Measurements from ENCODE around the gene LACC1. TPM values are rescaled to one million over a fixed set of nuclear protein-coding genes. Genes with fewer than 3 reads are reported as not detected.

Gene LACC1
- total and polyA plus RNA-seq, 10 of the 15 experiments (the other 5 are each of a cell fraction or from before 2014, with no cell fraction given) = 0.03 to 3.7 (median 3.0) TPM

GRCh38 chr13:43864921-43865320 lies 14.8 kb upstream of the LACC1 start (continued):
- TF ChIP-seq TAF1 (IDR thresholded peaks at IDR 0.05; ENCODE audit: borderline replicate concordance, low read depth, low read length) (no peak), RFX5 (IDR thresholded peaks at IDR 0.05; ENCODE audit: low read depth, low read length) (no peak), RAD21 (IDR thresholded peaks at IDR 0.05; ENCODE audit: insufficient read depth, low read depth, low read length) (no peak), YBX1 (IDR thresholded peaks at IDR 0.05) (no peak), LARP7 (IDR thresholded peaks at IDR 0.05) (no peak), ZNF687 (IDR thresholded peaks at IDR 0.05) (no peak), RAD51 (IDR thresholded peaks at IDR 0.05) (no peak), NFYB (IDR thresholded peaks at IDR 0.05; ENCODE audit: insufficient read depth, low read depth, low read length) (no peak), HDAC6 (IDR thresholded peaks at IDR 0.05; ENCODE audit: unreplicated experiment) (no peak)

GRCh38 chr13:43865892-43866291 lies 13.8 kb upstream of the LACC1 start:
- BruUV-seq (replicated peaks) = no TSS peak
- DNase-seq (ENCODE audit: low read depth, low spot score) (no peak), ATAC-seq (no peak), FAIRE-seq (no peak)
- H2AFZ ChIP-seq (ENCODE audit: control insufficient read depth, low read depth, low read length) = no peak overlapping the region
- ChIA-PET CTCF (no interaction called here), SMC1A (ENCODE audit: uncharacterized antibody, unreplicated experiment) (no interaction called here), POLR2A (no interaction called here), RAD21 (ENCODE audit: unreplicated experiment) (no interaction called here)
- in situ Hi-C loops (cut with MboI) = no loop called here
- H3K9me3 ChIP-seq (replicated peaks; ENCODE audit: control insufficient read depth, insufficient read depth, low read length) = no peaks in the 10 kb centered on the region
- H3K4me2 ChIP-seq (ENCODE audit: control insufficient read depth, insufficient read depth) = no peak overlapping the region
- H3K36me3 ChIP-seq (ENCODE audit: control insufficient read depth in 2 of 2, insufficient read depth in 2 of 2, low read length in 1 of 2) = no peaks in the 10 kb centered on the region
- WGBS (ENCODE audit: insufficient coverage, insufficient replicate concordance, low lambda C conversion rate, missing lambda C conversion rate) = 79% methylated on average over 4 of the region's 4 CpGs
- no peak overlapping the region for H3K27ac ChIP-seq (ENCODE audit: control insufficient read depth, insufficient read depth)
- intact Hi-C loops (cut with micrococcal nuclease; ENCODE audit: unreplicated experiment) = no loop called here
- H3K27me3 ChIP-seq (replicated peaks in 1 of 2; ENCODE audit: control insufficient read depth in 2 of 2, insufficient read depth in 2 of 2, low read length in 1 of 2) = no peaks in the 10 kb centered on the region
- no peak overlapping the region for H3K9ac ChIP-seq (ENCODE audit: control insufficient read depth, insufficient read depth, low read length)
- H3K4me1 ChIP-seq (ENCODE audit: control insufficient read depth, insufficient read depth, low read length) = no peaks in the 10 kb centered on the region
- H3K4me3 ChIP-seq = no peak overlapping the region
- H4K20me1 ChIP-seq (ENCODE audit: control insufficient read depth, insufficient read depth) = no peaks in the 10 kb centered on the region
- H3K79me2 ChIP-seq (ENCODE audit: control insufficient read depth, insufficient read depth, low read length) = no peaks in the 10 kb centered on the region
- TF ChIP-seq, protein P1, sequence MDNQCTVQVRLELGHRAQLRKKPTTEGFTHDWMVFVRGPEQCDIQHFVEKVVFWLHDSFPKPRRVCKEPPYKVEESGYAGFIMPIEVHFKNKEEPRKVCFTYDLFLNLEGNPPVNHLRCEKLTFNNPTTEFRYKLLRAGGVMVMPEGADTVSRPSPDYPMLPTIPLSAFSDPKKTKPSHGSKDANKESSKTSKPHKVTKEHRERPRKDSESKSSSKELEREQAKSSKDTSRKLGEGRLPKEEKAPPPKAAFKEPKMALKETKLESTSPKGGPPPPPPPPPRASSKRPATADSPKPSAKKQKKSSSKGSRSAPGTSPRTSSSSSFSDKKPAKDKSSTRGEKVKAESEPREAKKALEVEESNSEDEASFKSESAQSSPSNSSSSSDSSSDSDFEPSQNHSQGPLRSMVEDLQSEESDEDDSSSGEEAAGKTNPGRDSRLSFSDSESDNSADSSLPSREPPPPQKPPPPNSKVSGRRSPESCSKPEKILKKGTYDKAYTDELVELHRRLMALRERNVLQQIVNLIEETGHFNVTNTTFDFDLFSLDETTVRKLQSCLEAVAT (IDR thresholded peaks at IDR 0.05) = no peak
- TF ChIP-seq KDM1A (IDR thresholded peaks at IDR 0.05; ENCODE audit: borderline replicate concordance) (no peak), SMARCA5 (IDR thresholded peaks at IDR 0.05) (no peak)
- TF ChIP-seq, protein P2, sequence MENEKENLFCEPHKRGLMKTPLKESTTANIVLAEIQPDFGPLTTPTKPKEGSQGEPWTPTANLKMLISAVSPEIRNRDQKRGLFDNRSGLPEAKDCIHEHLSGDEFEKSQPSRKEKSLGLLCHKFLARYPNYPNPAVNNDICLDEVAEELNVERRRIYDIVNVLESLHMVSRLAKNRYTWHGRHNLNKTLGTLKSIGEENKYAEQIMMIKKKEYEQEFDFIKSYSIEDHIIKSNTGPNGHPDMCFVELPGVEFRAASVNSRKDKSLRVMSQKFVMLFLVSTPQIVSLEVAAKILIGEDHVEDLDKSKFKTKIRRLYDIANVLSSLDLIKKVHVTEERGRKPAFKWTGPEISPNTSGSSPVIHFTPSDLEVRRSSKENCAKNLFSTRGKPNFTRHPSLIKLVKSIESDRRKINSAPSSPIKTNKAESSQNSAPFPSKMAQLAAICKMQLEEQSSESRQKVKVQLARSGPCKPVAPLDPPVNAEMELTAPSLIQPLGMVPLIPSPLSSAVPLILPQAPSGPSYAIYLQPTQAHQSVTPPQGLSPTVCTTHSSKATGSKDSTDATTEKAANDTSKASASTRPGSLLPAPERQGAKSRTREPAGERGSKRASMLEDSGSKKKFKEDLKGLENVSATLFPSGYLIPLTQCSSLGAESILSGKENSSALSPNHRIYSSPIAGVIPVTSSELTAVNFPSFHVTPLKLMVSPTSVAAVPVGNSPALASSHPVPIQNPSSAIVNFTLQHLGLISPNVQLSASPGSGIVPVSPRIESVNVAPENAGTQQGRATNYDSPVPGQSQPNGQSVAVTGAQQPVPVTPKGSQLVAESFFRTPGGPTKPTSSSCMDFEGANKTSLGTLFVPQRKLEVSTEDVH (IDR thresholded peaks at IDR 0.05; ENCODE audit: low read depth, partially characterized antibody) = no peak
- TF ChIP-seq, protein P3, sequence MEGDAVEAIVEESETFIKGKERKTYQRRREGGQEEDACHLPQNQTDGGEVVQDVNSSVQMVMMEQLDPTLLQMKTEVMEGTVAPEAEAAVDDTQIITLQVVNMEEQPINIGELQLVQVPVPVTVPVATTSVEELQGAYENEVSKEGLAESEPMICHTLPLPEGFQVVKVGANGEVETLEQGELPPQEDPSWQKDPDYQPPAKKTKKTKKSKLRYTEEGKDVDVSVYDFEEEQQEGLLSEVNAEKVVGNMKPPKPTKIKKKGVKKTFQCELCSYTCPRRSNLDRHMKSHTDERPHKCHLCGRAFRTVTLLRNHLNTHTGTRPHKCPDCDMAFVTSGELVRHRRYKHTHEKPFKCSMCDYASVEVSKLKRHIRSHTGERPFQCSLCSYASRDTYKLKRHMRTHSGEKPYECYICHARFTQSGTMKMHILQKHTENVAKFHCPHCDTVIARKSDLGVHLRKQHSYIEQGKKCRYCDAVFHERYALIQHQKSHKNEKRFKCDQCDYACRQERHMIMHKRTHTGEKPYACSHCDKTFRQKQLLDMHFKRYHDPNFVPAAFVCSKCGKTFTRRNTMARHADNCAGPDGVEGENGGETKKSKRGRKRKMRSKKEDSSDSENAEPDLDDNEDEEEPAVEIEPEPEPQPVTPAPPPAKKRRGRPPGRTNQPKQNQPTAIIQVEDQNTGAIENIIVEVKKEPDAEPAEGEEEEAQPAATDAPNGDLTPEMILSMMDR (IDR thresholded peaks at IDR 0.05 in 2 of 3, conservative IDR thresholded peaks at IDR 0.05 in 1 of 3; ENCODE audit: control insufficient read depth in 2 of 3, extremely low read depth in 1 of 3, insufficient read depth in 1 of 3, low read depth in 3 of 3, low read length in 3 of 3) = no peak

Data from GM12878 (cell line).